Cardiac muscle cell (in vitro differentiated cells and primary cell): Measurements from ENCODE around the gene CD177. TPM values are rescaled to one million over a fixed set of nuclear protein-coding genes. Genes with fewer than 3 reads are reported as not detected.

Source experiments
- DNase-seq, 2 donors: peaks; one replicate each; pipeline versions ENCODE4 v3.0.0 to v3.0.0-alpha.2; 2010 to 2017; ENCODE audit warnings: low read depth in 1 of 2, low spot score in 1 of 2
- H3K27ac ChIP-seq: fragments of 200-600 bp; sonication (generic); 2 replicates; pipeline ENCODE4 v1.5.1; 2016
- H3K27me3 ChIP-seq: fragments of 200-600 bp; sonication (generic); 2 replicates; pipeline ENCODE4 v1.6.0; 2016; ENCODE audit warnings: control low read depth
- H3K36me3 ChIP-seq: fragments of 200-600 bp; sonication (generic); 2 replicates; pipeline ENCODE4 v1.5.1; 2016; ENCODE audit warnings: control low read depth
- H3K4me1 ChIP-seq: fragments of 200-600 bp; sonication (generic); 2 replicates; pipeline ENCODE4 v1.8.1; 2017; ENCODE audit warnings: low read depth, mild to moderate bottlenecking, mixed run types
- H3K4me3 ChIP-seq: fragments of 200-600 bp; sonication (generic); 2 replicates; pipeline ENCODE4 v1.5.1; 2016; ENCODE audit warnings: mild to moderate bottlenecking
- H3K9me3 ChIP-seq: fragments of 200-600 bp; sonication (generic); 2 replicates; pipeline ENCODE4 v1.5.1; 2017; ENCODE audit warnings: low read depth, mild to moderate bottlenecking, control low read depth
- polyA plus RNA-seq: library from polyadenylated mRNA; unstranded; fragments of >200 nt; fragmentation: Nextera tagmentation; extraction: Ambion mirVana; gene quantifications from 2 replicates; pipeline ENCODE4 v1.2.1, GENCODE V29; 2016
- total RNA-seq: library from RNA; depleted of rRNA; stranded (reverse); fragments of >200 nt; gene quantifications from 2 replicates; pipeline ENCODE4 v1.2.3, GENCODE V29; 2016
- TF ChIP-seq, protein P1 (sequence below): IDR thresholded peaks from 2 replicates; pipeline ENCODE4 v1.5.1; 2012; ENCODE audit warnings: low read depth, mild to moderate bottlenecking, low read length

The CD177 gene, protein sequence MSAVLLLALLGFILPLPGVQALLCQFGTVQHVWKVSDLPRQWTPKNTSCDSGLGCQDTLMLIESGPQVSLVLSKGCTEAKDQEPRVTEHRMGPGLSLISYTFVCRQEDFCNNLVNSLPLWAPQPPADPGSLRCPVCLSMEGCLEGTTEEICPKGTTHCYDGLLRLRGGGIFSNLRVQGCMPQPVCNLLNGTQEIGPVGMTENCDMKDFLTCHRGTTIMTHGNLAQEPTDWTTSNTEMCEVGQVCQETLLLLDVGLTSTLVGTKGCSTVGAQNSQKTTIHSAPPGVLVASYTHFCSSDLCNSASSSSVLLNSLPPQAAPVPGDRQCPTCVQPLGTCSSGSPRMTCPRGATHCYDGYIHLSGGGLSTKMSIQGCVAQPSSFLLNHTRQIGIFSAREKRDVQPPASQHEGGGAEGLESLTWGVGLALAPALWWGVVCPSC
- total RNA-seq (not detected in 2 replicates), polyA plus RNA-seq (not detected in 2 replicates)

DNA sequence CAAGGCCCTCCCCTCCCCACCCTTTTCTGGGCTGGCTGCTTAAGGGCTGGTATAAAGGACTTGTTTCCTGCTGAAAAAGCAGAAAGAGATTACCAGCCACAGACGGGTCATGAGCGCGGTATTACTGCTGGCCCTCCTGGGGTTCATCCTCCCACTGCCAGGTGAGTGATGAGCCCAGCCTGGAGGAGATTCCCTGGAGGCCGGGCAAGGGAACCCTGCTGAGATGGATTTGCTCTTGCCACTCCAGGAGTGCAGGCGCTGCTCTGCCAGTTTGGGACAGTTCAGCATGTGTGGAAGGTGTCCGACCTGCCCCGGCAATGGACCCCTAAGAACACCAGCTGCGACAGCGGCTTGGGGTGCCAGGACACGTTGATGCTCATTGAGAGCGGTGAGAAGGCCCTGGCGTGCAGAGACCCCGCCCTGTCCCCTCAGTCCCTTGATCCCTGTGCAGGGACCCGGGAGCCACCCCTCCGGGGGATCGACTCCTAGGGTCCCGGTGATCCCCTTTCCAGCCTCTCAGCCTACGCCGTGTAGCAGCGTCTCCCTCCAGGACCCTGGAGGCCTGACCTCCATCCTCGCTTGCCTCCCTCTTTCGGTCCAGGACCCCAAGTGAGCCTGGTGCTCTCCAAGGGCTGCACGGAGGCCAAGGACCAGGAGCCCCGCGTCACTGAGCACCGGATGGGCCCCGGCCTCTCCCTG lies at the start of gene CD177:
CD177 (plus strand) TSS at position 81 of the 699 bp plus-strand sequence; CDS start at position 110, 29 bp downstream.
- no peaks in the 10 kb centered on the region for H3K36me3 ChIP-seq
- peak within 1 kb of the TSS; percentile 3 for H3K4me3 ChIP-seq
- no peak within 1 kb of the TSS for H3K27ac ChIP-seq
- peak in 1 of 2 donors; percentile 13 for DNase-seq
- TF ChIP-seq, protein P1, sequence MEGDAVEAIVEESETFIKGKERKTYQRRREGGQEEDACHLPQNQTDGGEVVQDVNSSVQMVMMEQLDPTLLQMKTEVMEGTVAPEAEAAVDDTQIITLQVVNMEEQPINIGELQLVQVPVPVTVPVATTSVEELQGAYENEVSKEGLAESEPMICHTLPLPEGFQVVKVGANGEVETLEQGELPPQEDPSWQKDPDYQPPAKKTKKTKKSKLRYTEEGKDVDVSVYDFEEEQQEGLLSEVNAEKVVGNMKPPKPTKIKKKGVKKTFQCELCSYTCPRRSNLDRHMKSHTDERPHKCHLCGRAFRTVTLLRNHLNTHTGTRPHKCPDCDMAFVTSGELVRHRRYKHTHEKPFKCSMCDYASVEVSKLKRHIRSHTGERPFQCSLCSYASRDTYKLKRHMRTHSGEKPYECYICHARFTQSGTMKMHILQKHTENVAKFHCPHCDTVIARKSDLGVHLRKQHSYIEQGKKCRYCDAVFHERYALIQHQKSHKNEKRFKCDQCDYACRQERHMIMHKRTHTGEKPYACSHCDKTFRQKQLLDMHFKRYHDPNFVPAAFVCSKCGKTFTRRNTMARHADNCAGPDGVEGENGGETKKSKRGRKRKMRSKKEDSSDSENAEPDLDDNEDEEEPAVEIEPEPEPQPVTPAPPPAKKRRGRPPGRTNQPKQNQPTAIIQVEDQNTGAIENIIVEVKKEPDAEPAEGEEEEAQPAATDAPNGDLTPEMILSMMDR: no peak
- H3K9me3 ChIP-seq: no peaks in the 10 kb centered on the region
- H3K27me3 ChIP-seq: peaks cover 13% of the 10 kb centered on the region
- no peaks in the 10 kb centered on the region for H3K4me1 ChIP-seq

DNA sequence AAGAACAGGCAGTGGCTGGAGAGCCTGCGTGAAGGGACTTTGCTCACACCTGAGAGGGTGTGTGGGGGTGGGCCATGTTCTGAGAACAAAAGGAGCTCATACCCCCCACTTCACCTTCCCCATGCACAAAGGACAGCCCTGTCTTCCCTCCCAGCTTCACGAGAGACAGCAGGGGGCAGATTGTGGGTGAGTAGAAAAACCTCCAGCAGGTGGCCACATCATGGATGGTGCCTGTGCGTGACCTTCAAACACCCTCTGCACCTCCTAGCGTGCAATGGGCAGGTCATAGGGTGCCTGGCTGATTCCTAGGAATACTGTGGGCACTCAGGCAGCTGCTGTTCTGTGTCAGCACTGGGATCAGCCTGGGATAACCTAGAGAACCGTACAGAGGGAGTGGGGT lies 47.8 kb upstream of the CD177 start:
- no peaks in the 10 kb centered on the region for H3K27me3 ChIP-seq
- no peaks in the 10 kb centered on the region for H3K4me1 ChIP-seq
- DNase-seq: no peak
- no peak overlapping the region for H3K27ac ChIP-seq
- H3K9me3 ChIP-seq: no peaks in the 10 kb centered on the region
- H3K4me3 ChIP-seq: no peak overlapping the region
- H3K36me3 ChIP-seq: no peaks in the 10 kb centered on the region
- TF ChIP-seq, protein P1: no peak

DNA sequence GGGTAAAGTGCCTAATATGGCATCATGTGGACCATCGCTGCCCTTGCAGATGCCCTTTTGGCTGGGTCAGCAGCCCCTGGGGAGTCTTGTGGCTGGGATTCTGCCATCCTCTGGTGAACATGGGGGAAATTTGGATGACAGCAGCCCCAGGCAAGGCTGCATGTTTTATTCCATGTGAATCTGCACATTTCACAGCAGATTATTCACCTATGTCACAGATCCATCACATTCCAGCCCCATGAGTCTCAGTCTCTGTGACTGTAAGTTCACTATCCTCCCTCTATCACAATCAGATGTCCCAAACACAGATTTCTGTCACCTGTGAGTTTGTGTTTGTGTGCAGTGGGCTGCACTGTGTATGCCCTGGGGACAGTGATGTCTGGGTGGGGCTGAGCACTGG lies 47.4 kb upstream of the CD177 start:
- Histone ChIP-seq H3K27me3 (no peaks in the 10 kb centered on the region), H3K36me3 (no peaks in the 10 kb centered on the region), H3K4me1 (no peaks in the 10 kb centered on the region), H3K9me3 (no peaks in the 10 kb centered on the region), H3K27ac (no peak overlapping the region), H3K4me3 (no peak overlapping the region)
- DNase-seq: no peak
- TF ChIP-seq, protein P1: no peak

DNA sequence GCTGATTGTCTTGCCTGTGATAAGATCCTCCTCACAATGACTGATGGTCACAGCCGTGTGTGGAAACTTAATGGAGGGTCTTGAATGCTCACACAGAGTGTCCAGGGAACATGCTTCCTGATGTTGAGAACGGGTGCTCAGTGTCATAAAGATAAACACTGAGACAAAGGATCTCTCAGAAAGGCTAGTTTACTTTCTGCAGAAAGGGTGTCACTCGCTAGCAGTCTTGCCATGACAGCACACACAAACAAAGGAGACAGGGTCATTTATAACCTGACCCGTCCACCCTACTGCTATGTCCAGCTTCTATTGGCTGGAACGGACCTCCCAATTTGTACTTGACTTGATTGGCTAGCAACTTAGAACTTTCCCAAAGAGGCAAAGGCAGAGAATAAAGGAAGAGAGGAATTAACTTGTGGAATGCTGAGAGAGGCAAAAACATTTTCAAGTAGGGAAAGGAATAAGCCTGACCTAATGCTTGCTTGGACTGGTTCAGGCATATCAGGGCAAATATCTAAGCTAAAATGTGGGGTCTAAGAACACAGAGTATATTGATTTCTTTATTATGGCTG lies 45.2 kb upstream of the CD177 start:
- no peak overlapping the region for H3K4me3 ChIP-seq
- H3K9me3 ChIP-seq: no peaks in the 10 kb centered on the region
- H3K27me3 ChIP-seq: no peaks in the 10 kb centered on the region
- H3K4me1 ChIP-seq: no peaks in the 10 kb centered on the region
- H3K36me3 ChIP-seq: no peaks in the 10 kb centered on the region
- TF ChIP-seq, protein P1: no peak
- no peak overlapping the region for H3K27ac ChIP-seq
- no peak for DNase-seq

DNA sequence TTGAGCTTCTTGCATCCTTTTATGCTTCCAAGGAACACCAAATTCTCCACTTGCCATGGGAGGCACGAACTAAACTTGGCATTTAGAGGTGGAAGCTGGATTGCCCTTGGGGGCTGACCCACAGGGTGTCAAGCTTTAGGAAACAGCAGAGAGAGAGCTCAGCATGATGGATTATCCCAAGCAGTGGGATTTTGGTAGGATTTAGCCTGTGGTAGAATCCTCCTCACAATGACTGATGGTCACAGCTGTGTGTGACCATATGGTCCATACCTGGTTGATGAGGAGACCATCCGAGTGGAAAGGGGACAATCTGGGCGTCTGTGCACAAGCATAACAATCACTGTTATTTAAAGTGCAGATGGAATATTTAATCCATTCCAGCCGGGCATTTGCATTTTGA lies 44.0 kb upstream of the CD177 start:
- H3K4me1 ChIP-seq: no peaks in the 10 kb centered on the region
- DNase-seq: no peak
- no peaks in the 10 kb centered on the region for H3K36me3 ChIP-seq
- H3K27ac ChIP-seq: no peak overlapping the region
- TF ChIP-seq, protein P1: no peak
- H3K27me3 ChIP-seq: no peaks in the 10 kb centered on the region
- H3K9me3 ChIP-seq: no peaks in the 10 kb centered on the region
- H3K4me3 ChIP-seq: no peak overlapping the region
